GM10266 (cell line): ENCODE data around the gene DSG4.

Experiments used
- DNase-seq: peaks from one replicate; pipeline ENCODE4 v3.0.0; 2012; ENCODE audit errors: extremely low spot score
- TF ChIP-seq, protein P1 (sequence below): IDR thresholded peaks from 2 replicates; pipeline ENCODE4 v1.5.1; 2012; ENCODE audit warnings: mild to moderate bottlenecking, low read depth; ENCODE audit not compliant: control insufficient read depth, insufficient read depth; ENCODE audit errors: missing control alignments

DSG4 gene

DNA sequence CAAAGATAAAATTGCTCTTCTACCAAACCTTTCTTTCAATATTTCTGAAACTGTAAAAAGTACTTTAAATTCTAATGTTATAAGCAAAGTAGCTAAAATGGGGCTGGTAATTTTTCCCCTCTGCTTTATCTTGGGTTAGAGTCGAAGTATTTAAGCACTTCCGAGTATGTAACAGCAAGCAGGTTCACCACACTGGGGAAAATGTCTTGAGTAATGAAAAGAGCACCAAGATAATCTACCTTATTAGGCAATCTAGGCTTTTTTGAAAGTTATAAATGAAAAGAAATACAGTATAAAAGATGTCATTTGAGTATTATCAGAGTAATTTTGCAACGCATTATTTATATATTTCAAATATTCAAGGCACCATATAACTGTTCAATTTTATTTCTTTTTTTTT is 70.3 kb downstream of the DSG4 start:
- TF ChIP-seq, protein P1, sequence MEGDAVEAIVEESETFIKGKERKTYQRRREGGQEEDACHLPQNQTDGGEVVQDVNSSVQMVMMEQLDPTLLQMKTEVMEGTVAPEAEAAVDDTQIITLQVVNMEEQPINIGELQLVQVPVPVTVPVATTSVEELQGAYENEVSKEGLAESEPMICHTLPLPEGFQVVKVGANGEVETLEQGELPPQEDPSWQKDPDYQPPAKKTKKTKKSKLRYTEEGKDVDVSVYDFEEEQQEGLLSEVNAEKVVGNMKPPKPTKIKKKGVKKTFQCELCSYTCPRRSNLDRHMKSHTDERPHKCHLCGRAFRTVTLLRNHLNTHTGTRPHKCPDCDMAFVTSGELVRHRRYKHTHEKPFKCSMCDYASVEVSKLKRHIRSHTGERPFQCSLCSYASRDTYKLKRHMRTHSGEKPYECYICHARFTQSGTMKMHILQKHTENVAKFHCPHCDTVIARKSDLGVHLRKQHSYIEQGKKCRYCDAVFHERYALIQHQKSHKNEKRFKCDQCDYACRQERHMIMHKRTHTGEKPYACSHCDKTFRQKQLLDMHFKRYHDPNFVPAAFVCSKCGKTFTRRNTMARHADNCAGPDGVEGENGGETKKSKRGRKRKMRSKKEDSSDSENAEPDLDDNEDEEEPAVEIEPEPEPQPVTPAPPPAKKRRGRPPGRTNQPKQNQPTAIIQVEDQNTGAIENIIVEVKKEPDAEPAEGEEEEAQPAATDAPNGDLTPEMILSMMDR, result no peak
- no peak for DNase-seq

DNA sequence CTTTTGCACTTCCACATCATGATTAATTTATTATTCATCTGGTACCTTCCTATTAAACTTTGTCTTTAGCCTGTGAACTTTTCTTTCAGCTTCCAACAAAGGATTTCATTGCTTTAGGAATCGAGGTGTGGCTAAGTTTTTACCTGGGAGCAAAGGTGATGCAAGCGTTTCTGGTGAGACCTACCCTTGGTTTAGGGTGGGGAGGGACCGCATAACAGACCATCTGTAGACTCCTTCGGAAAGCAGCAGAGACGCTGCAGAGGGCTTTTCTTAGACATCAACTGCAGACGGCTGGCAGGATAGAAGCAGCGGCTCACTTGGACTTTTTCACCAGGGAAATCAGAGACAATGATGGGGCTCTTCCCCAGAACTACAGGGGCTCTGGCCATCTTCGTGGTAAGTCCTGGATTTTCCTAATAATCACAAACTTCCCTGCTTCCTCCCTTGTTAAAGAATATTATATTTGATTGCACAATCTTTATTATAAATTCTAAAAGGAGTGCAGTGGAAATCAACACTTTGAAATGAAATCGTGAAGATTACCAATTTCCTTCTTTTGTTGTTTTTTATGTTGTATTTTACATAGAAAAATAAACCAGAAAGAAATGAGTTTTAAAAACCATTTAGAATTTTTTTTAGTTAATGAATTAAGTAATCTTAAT is 71.1 kb downstream of the DSG4 start, which contains the start of gene DSG3:
TSS of gene DSG3 (plus strand) at position 212 of the 662 bp plus-strand sequence. CDS start at position 349, 137 bp downstream.
- TF ChIP-seq, protein P1, result no peak
- DNase-seq, result no peak

DNA sequence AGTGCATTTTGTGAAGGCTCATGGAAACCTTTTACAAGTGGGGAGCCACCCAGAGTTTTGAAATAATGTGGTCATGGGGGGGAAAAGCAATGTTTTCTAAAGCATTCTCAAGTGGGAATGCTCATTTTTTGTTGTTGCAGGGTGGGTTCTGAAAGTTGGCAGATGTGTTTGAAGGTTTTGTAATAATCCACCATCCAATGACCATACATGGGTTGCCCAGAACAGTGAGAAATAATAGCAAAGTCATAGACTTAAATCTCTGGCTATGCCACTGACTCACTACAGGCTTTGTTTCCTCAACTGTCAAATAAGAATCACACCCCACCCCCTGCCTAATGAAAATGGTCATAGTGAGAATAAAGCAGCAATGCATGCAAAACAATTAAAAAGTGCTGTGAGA is 73.8 kb downstream of the DSG4 start:
- TF ChIP-seq, protein P1, result no peak
- no peak for DNase-seq

DNA sequence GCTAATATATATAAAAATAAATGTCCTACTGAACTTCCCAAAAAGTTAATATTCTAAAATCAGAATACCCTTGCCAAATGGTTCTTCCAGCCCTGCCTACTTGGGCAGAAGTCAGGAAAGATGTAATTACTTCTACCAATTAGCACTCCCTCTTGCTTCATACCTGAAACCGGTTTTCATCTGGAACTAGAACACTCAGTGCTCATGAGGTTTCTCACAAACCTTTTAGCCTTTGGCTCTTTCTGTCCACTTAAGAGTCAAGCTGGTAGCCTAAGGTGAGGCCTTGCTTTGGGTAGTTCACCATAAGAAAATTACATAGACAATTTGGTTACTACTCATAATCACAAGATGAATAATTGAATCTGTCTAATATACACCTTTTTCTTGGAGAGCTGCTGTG is 75.0 kb downstream of the DSG4 start:
- TF ChIP-seq, protein P1, result no peak
- no peak for DNase-seq

DNA sequence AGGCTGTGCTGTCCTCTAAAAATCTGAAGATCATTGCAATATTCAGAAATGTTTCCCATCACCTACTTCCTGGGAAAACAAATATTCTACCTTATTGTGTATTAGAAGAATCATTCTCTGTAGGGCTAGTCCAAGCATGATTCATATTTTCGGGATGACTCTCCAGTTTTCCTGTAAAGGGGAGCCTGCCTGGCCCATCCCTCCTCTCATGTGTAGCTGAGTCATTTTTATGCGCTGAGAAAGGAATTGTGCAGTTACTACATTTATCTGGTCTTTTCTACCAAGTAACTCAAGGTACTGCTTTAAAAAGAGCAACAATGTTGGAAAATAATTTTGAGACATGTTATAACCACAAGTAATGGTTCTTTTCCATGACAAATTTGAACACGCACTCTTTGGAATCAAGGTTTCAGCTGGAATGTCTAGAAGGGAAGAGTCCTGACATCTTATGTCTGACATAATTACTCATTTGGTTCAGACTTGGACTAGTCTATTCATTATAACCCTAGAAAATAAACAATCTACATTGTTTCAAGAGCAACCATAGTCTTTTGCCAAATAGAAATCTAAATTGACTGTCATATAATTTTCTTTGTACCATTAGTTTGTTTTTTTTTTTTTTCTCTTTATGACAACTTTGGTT is 77.6 kb downstream of the DSG4 start:
- TF ChIP-seq, protein P1, result no peak
- no peak for DNase-seq
